ENCODE data around the gene MRPL19.
"Not testable (repeated sequence)": the region's sequence is repeated elsewhere in the genome, so short reads cannot be mapped to it uniquely, and the experiment has no call there.

Gene MRPL19

DNA sequence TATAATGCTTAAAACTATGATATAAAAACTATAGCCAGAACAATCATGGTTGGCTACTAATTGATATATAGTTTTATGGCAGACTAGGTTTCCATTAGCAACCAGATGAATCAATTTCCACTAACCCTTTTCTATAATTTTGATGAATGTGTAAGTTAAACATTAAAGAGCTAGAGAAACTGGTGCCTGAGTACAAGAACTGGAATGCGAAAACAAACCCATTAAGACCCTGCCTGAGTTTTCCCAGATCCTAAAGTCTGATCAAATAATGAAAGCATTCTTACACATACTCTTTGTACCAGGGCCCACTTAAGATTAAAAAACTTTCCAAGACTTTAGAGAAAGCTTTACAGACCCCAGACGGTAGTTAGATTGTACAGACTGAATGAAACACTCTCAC lies 21.3 kb downstream of the MRPL19 start:
- DNase-seq (ENCODE audit: low spot score) = no peak

GRCh38 chr2:75675423-75675822 lies 28.8 kb downstream of the MRPL19 start:
- DNase-seq (ENCODE audit: low spot score) = not testable (repeated sequence)

- DNase-seq (ENCODE audit: low spot score) = no peak
Observed at GRCh38 chr2:75675908-75676307, 29.3 kb downstream of the MRPL19 start.

DNA sequence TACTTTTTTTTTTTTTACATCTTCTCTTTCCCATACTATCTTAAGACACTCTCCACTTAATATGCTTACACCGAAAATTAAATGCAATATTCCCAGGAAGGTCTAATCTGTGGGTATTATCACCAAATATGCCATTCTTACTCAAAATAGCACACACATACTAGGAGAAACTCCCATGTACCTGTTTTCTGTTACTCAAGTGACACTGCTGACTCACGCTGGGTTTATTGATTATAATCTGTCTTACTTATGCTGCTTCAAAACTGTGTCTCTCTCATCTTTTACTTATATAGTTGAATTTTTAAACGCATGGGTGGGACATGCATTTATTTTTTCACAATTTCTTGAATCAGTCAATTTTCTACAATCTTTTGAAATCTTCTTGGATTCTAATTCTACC lies 29.9 kb downstream of the MRPL19 start:
- DNase-seq (ENCODE audit: low spot score) = no peak

DNA sequence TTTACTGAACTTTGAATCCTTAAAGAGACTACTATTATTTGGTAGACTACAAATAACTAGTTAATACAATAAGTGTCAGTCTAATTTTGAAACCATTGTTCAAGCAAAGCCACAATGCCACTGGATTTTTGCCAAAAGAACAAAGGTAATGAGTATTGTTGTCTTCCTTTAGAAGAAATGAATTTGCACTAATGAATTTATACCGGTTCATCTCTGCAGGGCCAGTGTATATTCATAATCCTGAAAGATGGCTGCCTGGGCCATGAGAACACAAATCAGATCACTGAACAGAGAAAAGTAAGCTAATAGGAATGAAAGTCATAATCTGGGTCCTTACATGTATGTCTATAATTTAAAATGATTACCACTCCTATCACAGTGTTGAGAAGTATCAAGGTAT lies 33.0 kb downstream of the MRPL19 start:
- no peak for DNase-seq (ENCODE audit: low spot score)

- no peak for DNase-seq (ENCODE audit: low spot score)
Observed at GRCh38 chr2:75680402-75680801, 33.8 kb downstream of the MRPL19 start.

DNA sequence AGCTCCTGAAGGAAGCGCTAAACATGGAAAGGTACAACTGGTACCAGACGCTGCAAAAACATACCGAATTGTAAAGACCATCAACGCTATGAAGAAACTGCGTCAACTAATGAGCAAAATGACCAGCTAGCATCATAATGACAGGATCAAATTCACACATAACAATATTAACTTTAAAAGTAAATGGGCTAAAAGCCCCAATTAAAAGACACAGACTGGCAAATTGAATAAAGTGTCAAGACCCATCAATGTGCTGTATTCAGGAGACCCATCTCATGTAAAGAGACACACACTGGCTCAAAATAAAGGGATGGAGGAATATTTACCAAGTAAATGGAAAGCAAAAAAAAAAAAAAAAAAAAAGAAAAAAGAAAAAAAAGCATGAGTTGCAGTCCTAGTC lies 36.8 kb downstream of the MRPL19 start:
- DNase-seq (ENCODE audit: low spot score) = not testable (repeated sequence)

GRCh38 chr2:75688196-75688595 lies 41.6 kb downstream of the MRPL19 start:
- DNase-seq (ENCODE audit: low spot score) = no peak

DNA sequence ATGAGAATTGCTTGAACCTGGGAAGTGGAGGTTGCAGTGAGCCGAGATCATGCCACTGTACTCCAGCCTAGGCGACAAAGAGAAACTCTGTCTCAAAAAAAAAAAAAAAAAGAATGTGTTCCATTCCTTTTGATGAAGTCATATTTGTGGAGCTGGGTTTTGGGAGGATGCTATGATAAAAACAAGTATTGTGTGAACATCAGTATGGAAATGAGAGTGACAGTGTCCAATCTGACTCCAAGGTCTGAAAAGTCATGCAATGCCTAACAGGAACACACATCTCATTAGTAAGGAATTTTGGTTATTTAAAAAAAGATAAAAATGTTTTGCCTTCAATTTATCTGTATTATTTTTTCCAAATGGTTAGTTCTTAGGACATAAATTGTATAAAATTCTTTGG lies 52.3 kb downstream of the MRPL19 start:
- no peak for DNase-seq (ENCODE audit: low spot score)

- DNase-seq (ENCODE audit: low spot score) = no peak
Observed at GRCh38 chr2:75702593-75702992, 56.0 kb downstream of the MRPL19 start.

- no peak for DNase-seq (ENCODE audit: low spot score)
Observed at GRCh38 chr2:75703589-75704287, 57.2 kb downstream of the MRPL19 start.

- DNase-seq (ENCODE audit: low spot score) = no peak
Observed at GRCh38 chr2:75705921-75706320, 59.3 kb downstream of the MRPL19 start.

DNA sequence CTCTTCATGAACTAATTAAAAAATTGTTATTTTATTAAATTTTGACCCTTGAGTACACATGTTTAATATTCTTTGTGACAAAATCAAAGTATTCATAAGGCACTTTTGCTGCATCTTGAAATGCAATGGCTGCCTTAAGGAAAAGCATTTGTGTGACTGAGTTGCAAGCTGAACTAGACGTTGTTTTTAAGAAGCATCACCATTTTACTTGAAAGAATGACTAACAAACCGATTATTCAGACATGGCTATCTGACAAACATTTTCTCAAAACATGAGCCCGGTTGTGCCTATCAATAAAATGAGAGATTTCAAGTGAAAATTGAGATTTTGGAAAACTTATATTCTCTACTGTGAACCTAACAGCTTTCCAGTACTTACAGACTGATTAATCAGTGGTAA lies 61.3 kb downstream of the MRPL19 start:
- no peak for DNase-seq (ENCODE audit: low spot score)

GRCh38 chr2:75709297-75709696 lies 62.7 kb downstream of the MRPL19 start:
- DNase-seq (ENCODE audit: low spot score) = peak; percentile 28

DNA sequence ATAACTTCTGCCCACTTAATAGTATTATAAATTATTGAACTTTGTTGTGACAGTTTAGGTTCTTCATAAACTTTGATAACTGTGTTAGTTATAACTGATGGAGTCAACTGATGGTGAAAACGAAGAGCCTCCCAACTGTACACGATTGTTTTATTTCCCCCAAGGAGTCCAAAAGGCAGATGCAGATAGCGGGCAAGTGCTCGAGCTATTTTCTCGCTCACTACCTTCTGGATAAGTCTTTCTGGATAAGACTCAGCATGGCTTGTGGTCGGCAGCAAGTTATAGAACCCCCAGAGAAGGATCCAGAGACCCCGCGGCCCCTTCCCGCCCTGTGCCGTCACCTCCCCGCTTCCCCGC lies 63.6 kb downstream of the MRPL19 start:
- DNase-seq (ENCODE audit: low spot score) = no peak

DNA sequence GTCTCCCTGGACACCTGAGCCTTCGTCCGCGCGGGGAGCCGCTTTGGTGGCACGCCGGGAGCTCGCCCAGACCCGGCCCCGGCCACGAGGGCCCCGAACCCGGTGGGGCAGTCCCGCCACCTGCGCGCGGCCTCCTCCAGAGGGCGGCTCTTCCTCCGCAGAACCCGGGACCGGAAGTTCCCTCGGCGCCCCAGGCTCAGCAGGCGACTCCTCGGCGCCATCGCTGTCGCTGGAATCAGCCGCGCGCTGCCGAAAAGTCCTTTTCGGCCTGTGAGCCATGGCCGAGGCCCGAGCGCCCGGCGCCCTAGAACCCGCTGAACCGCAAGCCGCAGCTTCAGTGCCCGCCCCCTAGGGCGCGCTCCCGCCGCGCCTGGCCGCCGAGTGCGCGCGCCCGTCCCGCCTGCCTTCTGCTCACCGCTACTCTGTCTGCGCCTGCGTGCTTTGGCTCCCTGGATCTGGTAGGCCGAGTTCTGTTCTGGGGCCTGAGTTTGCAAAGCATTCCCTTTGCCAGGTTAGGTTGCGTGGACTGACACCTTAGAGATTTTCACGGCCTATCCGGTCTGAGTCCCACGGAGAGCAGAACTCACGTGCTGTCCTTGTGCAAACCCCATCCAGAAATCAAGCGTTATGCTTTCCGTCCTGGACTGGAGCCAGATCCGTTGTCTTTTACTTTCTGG lies 64.1 kb downstream of the MRPL19 start, which contains the start of gene GCFC2:
Gene GCFC2, minus strand, starts transcription at position 339 of the 677 bp plus-strand sequence. Its CDS starts 60 bp downstream, at position 279.
- DNase-seq (ENCODE audit: low spot score) = peak; percentile 84

DNA sequence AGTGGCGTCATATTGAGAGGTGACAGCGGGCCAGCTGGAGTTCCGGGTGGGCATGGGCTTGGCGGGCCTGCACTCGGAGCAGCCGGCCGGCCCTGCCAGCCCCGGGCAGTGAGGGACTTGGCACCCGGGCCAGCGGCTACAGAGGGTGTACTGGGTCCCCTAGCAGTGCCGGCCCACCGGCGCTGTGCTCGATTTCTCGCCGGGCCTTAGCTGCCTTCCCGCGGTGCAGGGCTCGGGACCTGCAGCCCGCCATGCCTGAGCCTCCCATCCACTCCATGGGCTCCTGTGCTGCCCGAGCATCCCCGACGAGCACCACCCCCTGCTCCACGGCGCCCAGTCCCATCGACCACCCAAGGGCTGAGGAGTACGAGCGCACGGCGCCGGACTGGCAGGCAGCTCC lies 65.0 kb downstream of the MRPL19 start:
- not testable (repeated sequence) for DNase-seq (ENCODE audit: low spot score)

- no peak for DNase-seq (ENCODE audit: low spot score)
Observed at GRCh38 chr2:75716406-75716805, 69.8 kb downstream of the MRPL19 start.

- no peak for DNase-seq (ENCODE audit: low spot score)
Observed at GRCh38 chr2:75719616-75720015, 73.0 kb downstream of the MRPL19 start.

DNA sequence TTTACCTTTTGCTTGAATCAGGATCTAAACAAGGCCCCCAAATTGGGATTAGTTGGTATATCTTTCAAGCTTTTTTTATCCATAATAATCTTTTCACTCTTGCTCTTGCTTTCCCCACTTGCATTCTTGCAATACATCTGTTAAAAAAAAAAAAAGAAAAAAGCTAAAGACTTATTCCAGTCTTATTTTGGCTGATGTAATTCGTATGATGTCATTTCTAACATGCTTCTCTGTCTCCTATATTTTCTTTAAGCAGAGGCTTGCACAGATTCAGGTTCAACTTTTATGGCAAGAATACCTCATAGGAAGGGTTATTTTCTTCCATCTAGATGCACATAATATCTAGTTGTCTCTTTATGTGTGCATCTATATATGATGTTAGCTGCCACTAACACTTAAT lies 73.9 kb downstream of the MRPL19 start:
- no peak for DNase-seq (ENCODE audit: low spot score)

DNA sequence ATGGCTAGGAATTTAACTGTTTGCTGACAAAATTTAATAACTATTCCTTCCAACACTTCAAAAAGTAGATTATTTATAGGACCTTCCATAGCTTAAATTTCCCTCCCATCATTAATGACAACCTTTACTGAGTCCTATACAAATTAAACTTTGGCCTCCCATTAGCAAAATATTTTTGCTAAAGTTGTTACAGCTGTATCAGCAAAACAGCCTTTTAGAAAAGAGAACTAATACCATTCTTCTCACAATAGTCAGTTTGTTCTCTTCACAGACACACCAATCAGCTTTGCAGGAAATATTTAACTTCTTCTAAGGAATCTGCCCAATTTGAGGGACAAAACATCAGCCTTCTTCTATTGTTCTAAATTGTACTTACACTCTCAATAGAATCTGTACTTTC lies 76.1 kb downstream of the MRPL19 start:
- DNase-seq (ENCODE audit: low spot score) = no peak

- no peak for DNase-seq (ENCODE audit: low spot score)
Observed at GRCh38 chr2:75728614-75729419, 82.2 kb downstream of the MRPL19 start.

- peak; percentile 27 for DNase-seq (ENCODE audit: low spot score)
Observed at GRCh38 chr2:75729861-75730260, 83.3 kb downstream of the MRPL19 start.
